A549 (cell line): ENCODE measurements around the gene SLC29A3.

Experiments
- MAFK ChIP-seq: fragments of 450-650 bp; IDR thresholded peaks from 2 replicates; pipeline ENCODE4 v1.6.1; 2014; ENCODE audit not compliant: partially characterized antibody
- MAX ChIP-seq: IDR thresholded peaks from 2 replicates; pipeline ENCODE4 v1.6.1; 2012
- RAD21 ChIP-seq, 2 experiments: fragments of >200 bp in 1 of 2; sonication (Bioruptor Twin) in 1 of 2; formaldehyde crosslinking in 1 of 2; IDR thresholded peaks in 1 of 2; conservative IDR thresholded peaks in 1 of 2; 2 replicates in 1 of 2; 3 replicates in 1 of 2; pipeline ENCODE4 v1.6.1; 2012 to 2018; ENCODE audit warnings: inconsistent platforms in 1 of 2

- TF ChIP-seq RAD21 (conservative IDR thresholded peaks at IDR 0.05 in 1 of 2, IDR thresholded peaks at IDR 0.05 in 1 of 2) (no peak), MAFK (no peak), MAX (no peak)
Observed at GRCh38 chr10:71392292-71392691, 73.2 kb downstream of the SLC29A3 start.
